GM19455 (cell line): Measurements from ENCODE around the gene BPGM.
"Not testable (repeated sequence)": the region's sequence is repeated elsewhere in the genome, so short reads cannot be mapped to it uniquely, and the experiment has no call there.

Experiments used
- ATAC-seq: cut with Tn5 transposase; IDR thresholded peaks from one replicate; pipeline ENCODE4 v1.9.1; 2021; ENCODE audit not compliant: unreplicated experiment

Gene BPGM

GRCh38 chr7:134630893-134631292, 15.8 kb upstream of the BPGM start:
- no peak for ATAC-seq

- no peak for ATAC-seq
Measured at GRCh38 chr7:134632052-134632451, 14.6 kb upstream of the BPGM start.

- ATAC-seq: no peak
Measured at GRCh38 chr7:134632937-134633540, 13.6 kb upstream of the BPGM start.

- peak; percentile 92 for ATAC-seq
Measured at GRCh38 chr7:134636008-134636449, 10.6 kb upstream of the BPGM start.

GRCh38 chr7:134637441-134637840, 9.2 kb upstream of the BPGM start:
- ATAC-seq: no peak

GRCh38 chr7:134637934-134638719, 8.5 kb upstream of the BPGM start:
- ATAC-seq: no peak

- ATAC-seq: no peak
Measured at GRCh38 chr7:134639061-134639460, 7.6 kb upstream of the BPGM start.

- ATAC-seq: no peak
Measured at GRCh38 chr7:134639683-134640279, 6.9 kb upstream of the BPGM start.

- ATAC-seq: no peak
Measured at GRCh38 chr7:134640842-134641715, 5.6 kb upstream of the BPGM start.

GRCh38 chr7:134641981-134642380, 4.7 kb upstream of the BPGM start:
- not testable (repeated sequence) for ATAC-seq

- no peak for ATAC-seq
Measured at GRCh38 chr7:134643131-134643530, 3.5 kb upstream of the BPGM start.

GRCh38 chr7:134645478-134645877, 1.2 kb upstream of the BPGM start:
- no peak for ATAC-seq

GRCh38 chr7:134645935-134646334, 718 bp upstream of the BPGM start:
- ATAC-seq: no peak

- ATAC-seq: no peak
Measured at GRCh38 chr7:134648456-134648855, 1.8 kb downstream of the BPGM start.

GRCh38 chr7:134649226-134649775, 2.6 kb downstream of the BPGM start:
- ATAC-seq: no peak

GRCh38 chr7:134651991-134652390, 5.3 kb downstream of the BPGM start:
- ATAC-seq: no peak

- ATAC-seq: no peak
Measured at GRCh38 chr7:134654104-134654775, 7.6 kb downstream of the BPGM start.

- no peak for ATAC-seq
Measured at GRCh38 chr7:134657526-134657925, 10.9 kb downstream of the BPGM start.

GRCh38 chr7:134660242-134660785, 13.7 kb downstream of the BPGM start:
- ATAC-seq: no peak

GRCh38 chr7:134660961-134661376, 14.3 kb downstream of the BPGM start:
- no peak for ATAC-seq
